GM12864 (cell line): ENCODE measurements around the gene CYB561D2.

Experiments
- DNase-seq: peaks from one replicate; pipeline ENCODE4 v3.0.0-alpha.2; 2011; ENCODE audit warnings: low read depth
- H3K4me3 ChIP-seq: 2 replicates; pipeline ENCODE4 v1.5.1; 2011; ENCODE audit warnings: mild to moderate bottlenecking, low read depth, low read length, control low read depth
- CTCF ChIP-seq: IDR thresholded peaks from 2 replicates; pipeline ENCODE4 v1.5.1; 2011; ENCODE audit warnings: low read depth, mild to moderate bottlenecking, moderate library complexity, low read length, control low read depth, inconsistent platforms; ENCODE audit errors: missing control alignments

The CYB561D2 gene

DNA sequence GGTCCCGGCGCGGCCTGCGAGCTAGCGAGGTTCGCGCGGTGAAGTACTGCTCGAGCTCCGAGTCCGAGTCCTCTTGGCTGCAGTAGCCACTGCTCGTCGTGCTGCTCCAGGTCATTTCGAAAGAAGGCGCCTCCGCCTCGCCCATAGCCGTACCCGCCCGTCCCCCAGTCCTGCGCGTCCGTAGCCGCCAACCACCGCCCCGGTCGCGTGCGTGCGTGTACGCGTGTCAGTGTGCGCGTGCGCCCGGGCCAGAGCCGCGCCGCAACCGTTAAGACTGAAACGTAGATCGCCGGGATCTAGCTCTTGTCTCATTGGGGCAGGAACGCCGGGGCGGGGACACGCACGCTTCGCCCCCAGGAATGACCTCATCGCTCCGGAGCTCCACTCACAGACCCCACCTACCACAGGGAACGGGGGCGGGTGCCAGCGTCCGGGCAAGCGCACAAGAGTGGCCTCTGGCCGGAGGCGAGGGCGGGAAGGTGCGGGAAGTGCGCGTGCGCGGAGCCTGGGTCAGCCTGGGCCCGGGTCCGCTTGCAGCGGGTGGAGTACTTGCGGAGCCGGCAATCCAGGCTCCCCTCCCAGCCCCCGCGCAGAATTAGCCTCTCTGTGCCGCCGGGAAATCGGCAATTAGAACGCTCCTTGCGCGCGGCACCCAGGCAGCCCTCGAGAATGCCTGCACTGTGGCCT, 13.3 kb upstream of the CYB561D2 start:
- no peak for TF ChIP-seq CTCF
- peak; percentile 96 for DNase-seq
- peak overlapping the region; percentile 91 for H3K4me3 ChIP-seq

DNA sequence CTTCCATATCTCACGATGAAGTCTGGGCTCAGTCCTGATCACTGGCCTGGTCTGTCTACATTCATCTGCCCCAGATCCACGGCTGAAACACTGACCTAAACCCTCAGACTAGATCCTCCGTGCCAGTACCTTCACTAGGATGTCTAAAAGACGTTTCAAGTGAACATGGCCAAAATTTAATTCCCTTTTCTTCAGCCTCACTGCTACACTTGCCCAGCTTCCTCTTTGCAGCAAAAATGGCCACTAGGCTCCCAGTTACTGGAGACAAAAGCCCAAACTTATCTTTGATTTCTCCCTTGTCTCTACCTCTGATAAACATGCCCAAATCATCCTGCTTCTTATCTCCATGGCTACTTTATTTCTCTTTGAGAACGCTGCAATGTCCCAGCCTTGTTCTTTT, 11.7 kb upstream of the CYB561D2 start:
- H3K4me3 ChIP-seq, result peak overlapping the region; percentile 91
- DNase-seq, result no peak
- peak; percentile 21 for TF ChIP-seq CTCF

GRCh38 chr3:50339485-50340146, 11.0 kb upstream of the CYB561D2 start:
- H3K4me3 ChIP-seq, result peak overlapping the region; percentile 91
- no peak for DNase-seq
- TF ChIP-seq CTCF, result no peak

DNA sequence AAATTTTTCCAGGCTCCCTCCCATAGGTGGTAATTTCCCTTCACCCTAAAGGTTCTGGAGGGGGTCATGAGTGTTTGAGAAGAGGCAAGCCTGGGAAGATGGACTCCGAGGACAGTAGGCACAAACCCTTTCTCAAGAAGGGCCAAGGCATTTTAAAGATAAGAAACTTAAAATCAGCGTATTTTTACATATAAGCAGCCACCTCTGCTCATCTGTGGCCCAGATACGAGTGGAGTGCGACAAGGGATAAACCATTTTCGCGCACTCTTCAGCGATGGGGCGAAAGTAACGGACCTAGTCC, 10.6 kb upstream of the CYB561D2 start:
- no peak for TF ChIP-seq CTCF
- H3K4me3 ChIP-seq, result peak overlapping the region; percentile 91
- no peak for DNase-seq

- DNase-seq, result no peak
- no peak for TF ChIP-seq CTCF
- peak within 1 kb of the TSS; percentile 91 for H3K4me3 ChIP-seq
Measured at GRCh38 chr3:50340448-50341329, 10.0 kb upstream of the CYB561D2 start, which contains the start of gene RASSF1. Gene RASSF1 (minus strand): TSS chr3:50340836. CDS start chr3:50340805, 31 bp downstream.

GRCh38 chr3:50341537-50341936, 9.1 kb upstream of the CYB561D2 start:
- DNase-seq, result no peak
- TF ChIP-seq CTCF, result no peak
- peak overlapping the region; percentile 91 for H3K4me3 ChIP-seq
